ENCODE data around the gene ARL5A.

ARL5A gene

DNA sequence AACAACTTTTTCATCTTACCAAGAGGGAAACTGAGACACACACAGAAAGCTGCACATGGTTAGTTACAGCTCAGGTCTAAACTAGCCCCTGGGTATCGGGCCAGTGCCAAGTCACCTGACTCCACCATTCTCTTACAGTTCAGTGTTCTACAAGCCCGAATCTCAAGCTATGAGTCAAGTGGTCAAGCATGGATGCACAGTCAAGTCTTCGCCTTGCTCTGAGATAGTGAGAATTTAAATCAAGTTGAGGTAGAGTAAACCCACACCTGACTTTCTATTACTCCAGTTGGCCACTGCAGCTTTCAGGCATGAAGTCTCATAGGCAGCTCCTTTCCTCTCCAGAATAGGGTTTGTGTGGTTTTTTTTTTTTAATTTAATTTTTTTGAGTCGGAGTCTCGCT lies 34.5 kb upstream of the ARL5A start:
- H3K27me3 ChIP-seq (ENCODE audit: insufficient read depth, poor library complexity, severe bottlenecking), result no peaks in the 10 kb centered on the region
- DNase-seq (ENCODE audit: low read depth in 1 of 2, low spot score in 1 of 2), result no peak
- H3K4me3 ChIP-seq (replicated peaks; ENCODE audit: insufficient read depth, low read length), result no peak overlapping the region
- H3K27ac ChIP-seq (replicated peaks), result no peak overlapping the region
- TF ChIP-seq POLR2AphosphoS5 (IDR thresholded peaks at IDR 0.05; ENCODE audit: low read depth), result no peak
- TF ChIP-seq GABPA (IDR thresholded peaks at IDR 0.05; ENCODE audit: low read depth), result no peak
- TF ChIP-seq SPI1 (IDR thresholded peaks at IDR 0.05; ENCODE audit: borderline replicate concordance, low read depth), result no peak
- TF ChIP-seq, protein P1, sequence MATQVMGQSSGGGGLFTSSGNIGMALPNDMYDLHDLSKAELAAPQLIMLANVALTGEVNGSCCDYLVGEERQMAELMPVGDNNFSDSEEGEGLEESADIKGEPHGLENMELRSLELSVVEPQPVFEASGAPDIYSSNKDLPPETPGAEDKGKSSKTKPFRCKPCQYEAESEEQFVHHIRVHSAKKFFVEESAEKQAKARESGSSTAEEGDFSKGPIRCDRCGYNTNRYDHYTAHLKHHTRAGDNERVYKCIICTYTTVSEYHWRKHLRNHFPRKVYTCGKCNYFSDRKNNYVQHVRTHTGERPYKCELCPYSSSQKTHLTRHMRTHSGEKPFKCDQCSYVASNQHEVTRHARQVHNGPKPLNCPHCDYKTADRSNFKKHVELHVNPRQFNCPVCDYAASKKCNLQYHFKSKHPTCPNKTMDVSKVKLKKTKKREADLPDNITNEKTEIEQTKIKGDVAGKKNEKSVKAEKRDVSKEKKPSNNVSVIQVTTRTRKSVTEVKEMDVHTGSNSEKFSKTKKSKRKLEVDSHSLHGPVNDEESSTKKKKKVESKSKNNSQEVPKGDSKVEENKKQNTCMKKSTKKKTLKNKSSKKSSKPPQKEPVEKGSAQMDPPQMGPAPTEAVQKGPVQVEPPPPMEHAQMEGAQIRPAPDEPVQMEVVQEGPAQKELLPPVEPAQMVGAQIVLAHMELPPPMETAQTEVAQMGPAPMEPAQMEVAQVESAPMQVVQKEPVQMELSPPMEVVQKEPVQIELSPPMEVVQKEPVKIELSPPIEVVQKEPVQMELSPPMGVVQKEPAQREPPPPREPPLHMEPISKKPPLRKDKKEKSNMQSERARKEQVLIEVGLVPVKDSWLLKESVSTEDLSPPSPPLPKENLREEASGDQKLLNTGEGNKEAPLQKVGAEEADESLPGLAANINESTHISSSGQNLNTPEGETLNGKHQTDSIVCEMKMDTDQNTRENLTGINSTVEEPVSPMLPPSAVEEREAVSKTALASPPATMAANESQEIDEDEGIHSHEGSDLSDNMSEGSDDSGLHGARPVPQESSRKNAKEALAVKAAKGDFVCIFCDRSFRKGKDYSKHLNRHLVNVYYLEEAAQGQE (IDR thresholded peaks at IDR 0.05; ENCODE audit: insufficient replicate concordance, low read depth), result no peak

GRCh38 chr2:151861174-151861573 lies 33.0 kb upstream of the ARL5A start:
- DNase-seq (ENCODE audit: low read depth in 1 of 2, low spot score in 1 of 2), result no peak
- H3K4me3 ChIP-seq (replicated peaks; ENCODE audit: insufficient read depth, low read length), result no peak overlapping the region
- no peak overlapping the region for H3K27ac ChIP-seq (replicated peaks)
- TF ChIP-seq, protein P1 (IDR thresholded peaks at IDR 0.05; ENCODE audit: insufficient replicate concordance, low read depth), result no peak
- TF ChIP-seq GABPA (IDR thresholded peaks at IDR 0.05; ENCODE audit: low read depth) (no peak), POLR2AphosphoS5 (IDR thresholded peaks at IDR 0.05; ENCODE audit: low read depth) (no peak), SPI1 (IDR thresholded peaks at IDR 0.05; ENCODE audit: borderline replicate concordance, low read depth) (no peak)
- TF ChIP-seq, protein P2, sequence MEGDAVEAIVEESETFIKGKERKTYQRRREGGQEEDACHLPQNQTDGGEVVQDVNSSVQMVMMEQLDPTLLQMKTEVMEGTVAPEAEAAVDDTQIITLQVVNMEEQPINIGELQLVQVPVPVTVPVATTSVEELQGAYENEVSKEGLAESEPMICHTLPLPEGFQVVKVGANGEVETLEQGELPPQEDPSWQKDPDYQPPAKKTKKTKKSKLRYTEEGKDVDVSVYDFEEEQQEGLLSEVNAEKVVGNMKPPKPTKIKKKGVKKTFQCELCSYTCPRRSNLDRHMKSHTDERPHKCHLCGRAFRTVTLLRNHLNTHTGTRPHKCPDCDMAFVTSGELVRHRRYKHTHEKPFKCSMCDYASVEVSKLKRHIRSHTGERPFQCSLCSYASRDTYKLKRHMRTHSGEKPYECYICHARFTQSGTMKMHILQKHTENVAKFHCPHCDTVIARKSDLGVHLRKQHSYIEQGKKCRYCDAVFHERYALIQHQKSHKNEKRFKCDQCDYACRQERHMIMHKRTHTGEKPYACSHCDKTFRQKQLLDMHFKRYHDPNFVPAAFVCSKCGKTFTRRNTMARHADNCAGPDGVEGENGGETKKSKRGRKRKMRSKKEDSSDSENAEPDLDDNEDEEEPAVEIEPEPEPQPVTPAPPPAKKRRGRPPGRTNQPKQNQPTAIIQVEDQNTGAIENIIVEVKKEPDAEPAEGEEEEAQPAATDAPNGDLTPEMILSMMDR (IDR thresholded peaks at IDR 0.05; ENCODE audit: insufficient read depth, low read length), result no peak
- H3K27me3 ChIP-seq (ENCODE audit: insufficient read depth, poor library complexity, severe bottlenecking), result no peaks in the 10 kb centered on the region

DNA sequence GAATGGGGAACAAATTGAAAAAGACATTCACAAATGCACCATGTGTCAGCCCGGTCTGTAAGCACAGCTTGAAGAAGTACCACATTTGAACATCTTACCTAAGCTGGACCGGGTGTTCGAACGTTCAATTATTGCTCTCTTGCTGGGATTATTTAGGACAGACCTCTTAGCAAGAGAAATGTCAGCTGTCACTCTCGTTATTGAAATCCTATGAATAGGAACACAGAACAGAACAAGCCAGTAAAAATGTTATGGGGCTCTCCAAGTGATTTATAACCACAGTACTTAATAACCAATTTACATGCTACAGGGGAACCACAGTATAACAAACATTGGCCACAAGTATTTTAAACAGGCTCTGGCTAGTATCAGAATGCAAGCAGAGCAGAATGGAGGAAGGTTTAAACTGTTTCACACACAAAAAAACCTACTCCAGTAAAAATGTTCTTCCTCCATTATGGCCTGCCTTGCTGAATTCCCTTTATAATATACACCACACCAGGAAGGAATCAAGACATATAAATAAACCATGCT lies 32.5 kb upstream of the ARL5A start:
- TF ChIP-seq, protein P2 (IDR thresholded peaks at IDR 0.05; ENCODE audit: insufficient read depth, low read length), result no peak
- TF ChIP-seq GABPA (IDR thresholded peaks at IDR 0.05; ENCODE audit: low read depth), result no peak
- no peak for TF ChIP-seq SPI1 (IDR thresholded peaks at IDR 0.05; ENCODE audit: borderline replicate concordance, low read depth)
- TF ChIP-seq POLR2AphosphoS5 (IDR thresholded peaks at IDR 0.05; ENCODE audit: low read depth), result no peak
- TF ChIP-seq, protein P1 (IDR thresholded peaks at IDR 0.05; ENCODE audit: insufficient replicate concordance, low read depth), result no peak
- DNase-seq (ENCODE audit: low read depth in 1 of 2, low spot score in 1 of 2), result no peak
- no peaks in the 10 kb centered on the region for H3K27me3 ChIP-seq (ENCODE audit: insufficient read depth, poor library complexity, severe bottlenecking)
- H3K4me3 ChIP-seq (replicated peaks; ENCODE audit: insufficient read depth, low read length), result no peak overlapping the region
- no peak overlapping the region for H3K27ac ChIP-seq (replicated peaks)

Data from HL-60 (cell line).